ENCODE measurements around the gene OPHN1.

Gene OPHN1

DNA sequence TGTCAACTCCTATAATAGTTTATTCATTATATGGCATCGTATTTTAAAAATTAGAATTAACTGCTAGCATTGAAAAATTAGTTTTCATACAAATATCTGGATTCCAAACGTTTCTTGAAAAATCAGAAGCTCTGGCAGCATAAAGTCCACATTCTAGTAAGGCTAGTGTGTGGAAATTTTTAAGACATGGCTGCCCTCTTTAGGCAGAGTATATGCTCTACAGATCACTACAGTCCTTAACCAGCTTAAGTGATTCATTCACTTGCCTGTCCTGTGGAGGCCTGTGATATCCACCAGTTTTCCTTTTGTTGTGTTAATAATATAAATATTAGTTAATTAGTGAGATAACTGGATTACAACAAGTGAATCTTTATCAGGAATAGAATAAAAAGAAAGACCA is 287.2 kb downstream of the OPHN1 start:
- H2BK15ac ChIP-seq (replicated peaks; ENCODE audit: low read depth), result no peak overlapping the region

GRCh38 chrX:68139791-68140190 is 293.5 kb downstream of the OPHN1 start:
- no CpG with 5 or more reads among the region's 2 CpGs for WGBS (ENCODE audit: extremely low coverage, insufficient coverage, low lambda C conversion rate)
- no peak overlapping the region for H3K23ac ChIP-seq (ENCODE audit: low read length)
- no peak overlapping the region for H3K4me2 ChIP-seq (ENCODE audit: low read length)
- no peak overlapping the region for H3K4ac ChIP-seq (ENCODE audit: low read depth, low read length)
- no peak overlapping the region for H4K5ac ChIP-seq (ENCODE audit: low read length)
- H3K4me3 ChIP-seq (ENCODE audit: low read length), result no peak overlapping the region
- H2BK5ac ChIP-seq (ENCODE audit: low read length), result no peak overlapping the region
- no peak overlapping the region for H4K8ac ChIP-seq (ENCODE audit: low read depth, low read length)
- H3K27me3 ChIP-seq (ENCODE audit: insufficient read depth, low read length, poor library complexity), result no peaks in the 10 kb centered on the region
- no peaks in the 10 kb centered on the region for H3K36me3 ChIP-seq (ENCODE audit: control insufficient read depth, insufficient read depth, low read length)
- H2BK15ac ChIP-seq (replicated peaks; ENCODE audit: low read depth), result no peak overlapping the region
- no peak overlapping the region for H3K27ac ChIP-seq (ENCODE audit: low read depth, low read length)
- H3K9ac ChIP-seq (ENCODE audit: low read length), result no peak overlapping the region
- no peaks in the 10 kb centered on the region for H3K79me1 ChIP-seq (ENCODE audit: low read length)
- H3K18ac ChIP-seq (ENCODE audit: low read length), result no peak overlapping the region
- no peak overlapping the region for H3K56ac ChIP-seq (ENCODE audit: low read length)
- no peak overlapping the region for H2BK120ac ChIP-seq (ENCODE audit: low read depth, low read length)
- no peak for DNase-seq
- H2AK5ac ChIP-seq (ENCODE audit: low read length), result no peak overlapping the region
- no peaks in the 10 kb centered on the region for H3K79me2 ChIP-seq (ENCODE audit: control insufficient read depth, insufficient read depth, low read length)
- H3K4me1 ChIP-seq (ENCODE audit: control insufficient read depth, low read depth, low read length), result no peaks in the 10 kb centered on the region

More for the DNA sequence above, 287.2 kb downstream of the OPHN1 start:
- no peak overlapping the region for H4K5ac ChIP-seq (ENCODE audit: low read length)
- DNase-seq, result peak; percentile 42
- no CpG with 5 or more reads among the region's 2 CpGs for WGBS (ENCODE audit: extremely low coverage, insufficient coverage, low lambda C conversion rate)
- no peaks in the 10 kb centered on the region for H3K27me3 ChIP-seq (ENCODE audit: insufficient read depth, low read length, poor library complexity)
- H3K79me1 ChIP-seq (ENCODE audit: low read length), result no peaks in the 10 kb centered on the region
- no peak overlapping the region for H4K8ac ChIP-seq (ENCODE audit: low read depth, low read length)
- no peak overlapping the region for H2BK5ac ChIP-seq (ENCODE audit: low read length)
- no peaks in the 10 kb centered on the region for H3K4me1 ChIP-seq (ENCODE audit: control insufficient read depth, low read depth, low read length)
- no peak overlapping the region for H3K4me2 ChIP-seq (ENCODE audit: low read length)
- no peak overlapping the region for H3K27ac ChIP-seq (ENCODE audit: low read depth, low read length)
- H3K4ac ChIP-seq (ENCODE audit: low read depth, low read length), result no peak overlapping the region
- no peaks in the 10 kb centered on the region for H3K79me2 ChIP-seq (ENCODE audit: control insufficient read depth, insufficient read depth, low read length)
- H2AK5ac ChIP-seq (ENCODE audit: low read length), result no peak overlapping the region
- H3K9ac ChIP-seq (ENCODE audit: low read length), result no peak overlapping the region
- H3K36me3 ChIP-seq (ENCODE audit: control insufficient read depth, insufficient read depth, low read length), result no peaks in the 10 kb centered on the region
- H3K4me3 ChIP-seq (ENCODE audit: low read length), result no peak overlapping the region
- no peak overlapping the region for H3K23ac ChIP-seq (ENCODE audit: low read length)
- H3K18ac ChIP-seq (ENCODE audit: low read length), result no peak overlapping the region
- no peak overlapping the region for H2BK120ac ChIP-seq (ENCODE audit: low read depth, low read length)
- H3K56ac ChIP-seq (ENCODE audit: low read length), result no peak overlapping the region

DNA sequence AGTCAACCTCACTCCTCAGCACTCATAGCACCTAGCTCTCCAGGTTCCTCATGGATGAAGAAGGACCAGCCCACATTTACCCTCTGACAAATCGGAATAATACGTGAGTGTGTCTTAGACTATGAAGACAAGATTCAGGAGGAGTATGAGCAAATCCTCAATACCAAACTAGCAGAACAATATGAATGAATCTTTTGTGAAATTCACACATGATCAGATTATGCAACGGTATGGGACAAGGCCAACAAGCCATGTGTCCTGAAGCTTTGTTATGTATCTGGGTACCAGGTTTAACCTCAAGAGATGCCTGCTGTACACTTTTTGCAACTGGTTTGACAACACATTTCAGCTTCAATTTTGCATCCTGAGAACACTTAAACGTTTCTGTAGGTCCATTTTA is 300.1 kb downstream of the OPHN1 start:
- Histone ChIP-seq H3K27ac (ENCODE audit: low read depth, low read length) (no peak overlapping the region), H3K79me2 (ENCODE audit: control insufficient read depth, insufficient read depth, low read length) (no peaks in the 10 kb centered on the region), H3K23ac (ENCODE audit: low read length) (no peak overlapping the region), H3K4me2 (ENCODE audit: low read length) (no peak overlapping the region), H3K4ac (ENCODE audit: low read depth, low read length) (no peak overlapping the region), H2AK5ac (ENCODE audit: low read length) (no peak overlapping the region), H3K4me3 (ENCODE audit: low read length) (no peak overlapping the region), H4K8ac (ENCODE audit: low read depth, low read length) (no peak overlapping the region), H2BK15ac (replicated peaks; ENCODE audit: low read depth) (no peak overlapping the region), H3K36me3 (ENCODE audit: control insufficient read depth, insufficient read depth, low read length) (no peaks in the 10 kb centered on the region), H2BK5ac (ENCODE audit: low read length) (no peak overlapping the region), H3K4me1 (ENCODE audit: control insufficient read depth, low read depth, low read length) (no peaks in the 10 kb centered on the region), H4K5ac (ENCODE audit: low read length) (no peak overlapping the region), H2BK120ac (ENCODE audit: low read depth, low read length) (no peak overlapping the region), H3K79me1 (ENCODE audit: low read length) (no peaks in the 10 kb centered on the region), H3K9ac (ENCODE audit: low read length) (no peak overlapping the region), H3K56ac (ENCODE audit: low read length) (no peak overlapping the region), H3K18ac (ENCODE audit: low read length) (no peak overlapping the region), H3K27me3 (ENCODE audit: insufficient read depth, low read length, poor library complexity) (no peaks in the 10 kb centered on the region)
- DNase-seq, result no peak
- WGBS (ENCODE audit: extremely low coverage, insufficient coverage, low lambda C conversion rate), result no CpG with 5 or more reads among the region's 4 CpGs

GRCh38 chrX:68132749-68133148 is 300.5 kb downstream of the OPHN1 start:
- no peak overlapping the region for H2AK5ac ChIP-seq (ENCODE audit: low read length)
- no peak overlapping the region for H3K9ac ChIP-seq (ENCODE audit: low read length)
- no peaks in the 10 kb centered on the region for H3K4me1 ChIP-seq (ENCODE audit: control insufficient read depth, low read depth, low read length)
- H2BK120ac ChIP-seq (ENCODE audit: low read depth, low read length), result no peak overlapping the region
- no peak overlapping the region for H3K56ac ChIP-seq (ENCODE audit: low read length)
- no peak overlapping the region for H3K4me2 ChIP-seq (ENCODE audit: low read length)
- H3K4me3 ChIP-seq (ENCODE audit: low read length), result no peak overlapping the region
- H2BK15ac ChIP-seq (replicated peaks; ENCODE audit: low read depth), result no peak overlapping the region
- H3K27ac ChIP-seq (ENCODE audit: low read depth, low read length), result no peak overlapping the region
- H3K79me2 ChIP-seq (ENCODE audit: control insufficient read depth, insufficient read depth, low read length), result no peaks in the 10 kb centered on the region
- WGBS (ENCODE audit: extremely low coverage, insufficient coverage, low lambda C conversion rate), result no CpG with 5 or more reads among the region's 29 CpGs
- no peaks in the 10 kb centered on the region for H3K36me3 ChIP-seq (ENCODE audit: control insufficient read depth, insufficient read depth, low read length)
- H3K18ac ChIP-seq (ENCODE audit: low read length), result no peak overlapping the region
- no peaks in the 10 kb centered on the region for H3K79me1 ChIP-seq (ENCODE audit: low read length)
- no peak overlapping the region for H4K8ac ChIP-seq (ENCODE audit: low read depth, low read length)
- no peak overlapping the region for H3K23ac ChIP-seq (ENCODE audit: low read length)
- DNase-seq, result no peak
- no peaks in the 10 kb centered on the region for H3K27me3 ChIP-seq (ENCODE audit: insufficient read depth, low read length, poor library complexity)
- no peak overlapping the region for H4K5ac ChIP-seq (ENCODE audit: low read length)
- H3K4ac ChIP-seq (ENCODE audit: low read depth, low read length), result no peak overlapping the region
- no peak overlapping the region for H2BK5ac ChIP-seq (ENCODE audit: low read length)

- no peak for DNase-seq
- Histone ChIP-seq H3K9ac (ENCODE audit: low read length) (no peak overlapping the region), H3K4me2 (ENCODE audit: low read length) (no peak overlapping the region), H3K56ac (ENCODE audit: low read length) (no peak overlapping the region), H3K79me1 (ENCODE audit: low read length) (no peaks in the 10 kb centered on the region), H3K23ac (ENCODE audit: low read length) (no peak overlapping the region), H3K4me1 (ENCODE audit: control insufficient read depth, low read depth, low read length) (no peaks in the 10 kb centered on the region), H3K79me2 (ENCODE audit: control insufficient read depth, insufficient read depth, low read length) (no peaks in the 10 kb centered on the region), H3K4me3 (ENCODE audit: low read length) (no peak overlapping the region), H4K5ac (ENCODE audit: low read length) (no peak overlapping the region), H2BK5ac (ENCODE audit: low read length) (no peak overlapping the region), H2BK15ac (replicated peaks; ENCODE audit: low read depth) (no peak overlapping the region), H3K18ac (ENCODE audit: low read length) (no peak overlapping the region), H2AK5ac (ENCODE audit: low read length) (no peak overlapping the region), H3K27ac (ENCODE audit: low read depth, low read length) (no peak overlapping the region), H3K36me3 (ENCODE audit: control insufficient read depth, insufficient read depth, low read length) (no peaks in the 10 kb centered on the region), H2BK120ac (ENCODE audit: low read depth, low read length) (no peak overlapping the region), H3K27me3 (ENCODE audit: insufficient read depth, low read length, poor library complexity) (no peaks in the 10 kb centered on the region), H3K4ac (ENCODE audit: low read depth, low read length) (no peak overlapping the region), H4K8ac (ENCODE audit: low read depth, low read length) (no peak overlapping the region)
- WGBS (ENCODE audit: extremely low coverage, insufficient coverage, low lambda C conversion rate), result no CpG with 5 or more reads among the region's 2 CpGs
Measured at GRCh38 chrX:68121835-68122234, 311.5 kb downstream of the OPHN1 start.

DNA sequence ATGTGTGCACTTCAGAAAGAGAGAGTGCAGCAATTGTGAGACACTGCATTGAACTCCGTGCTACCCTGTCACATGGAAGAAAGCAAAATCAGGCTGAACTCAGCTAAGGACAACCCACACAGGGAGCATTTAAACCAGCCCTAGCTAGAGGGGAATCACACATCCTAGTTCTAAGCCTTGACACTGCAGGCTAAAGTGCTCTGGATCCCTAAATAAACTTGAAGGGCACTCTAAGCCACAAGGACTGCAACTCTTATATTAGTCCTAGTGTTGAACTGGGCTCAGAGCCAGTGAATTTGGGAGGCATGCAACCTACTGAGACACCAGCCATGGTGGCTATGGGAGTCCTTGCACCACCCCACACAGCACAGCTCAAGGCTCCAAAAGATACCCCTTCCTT is 311.9 kb downstream of the OPHN1 start:
- Histone ChIP-seq H3K9ac (ENCODE audit: low read length) (no peak overlapping the region), H3K4me2 (ENCODE audit: low read length) (no peak overlapping the region), H3K18ac (ENCODE audit: low read length) (no peak overlapping the region), H3K27ac (ENCODE audit: low read depth, low read length) (no peak overlapping the region), H3K4ac (ENCODE audit: low read depth, low read length) (no peak overlapping the region), H3K4me1 (ENCODE audit: control insufficient read depth, low read depth, low read length) (no peaks in the 10 kb centered on the region), H2BK5ac (ENCODE audit: low read length) (no peak overlapping the region), H4K5ac (ENCODE audit: low read length) (no peak overlapping the region), H3K79me2 (ENCODE audit: control insufficient read depth, insufficient read depth, low read length) (no peaks in the 10 kb centered on the region), H2BK120ac (ENCODE audit: low read depth, low read length) (no peak overlapping the region), H3K56ac (ENCODE audit: low read length) (no peak overlapping the region), H3K27me3 (ENCODE audit: insufficient read depth, low read length, poor library complexity) (no peaks in the 10 kb centered on the region), H2BK15ac (replicated peaks; ENCODE audit: low read depth) (no peak overlapping the region), H3K79me1 (ENCODE audit: low read length) (no peaks in the 10 kb centered on the region), H3K23ac (ENCODE audit: low read length) (no peak overlapping the region), H3K4me3 (ENCODE audit: low read length) (no peak overlapping the region), H4K8ac (ENCODE audit: low read depth, low read length) (no peak overlapping the region), H2AK5ac (ENCODE audit: low read length) (no peak overlapping the region), H3K36me3 (ENCODE audit: control insufficient read depth, insufficient read depth, low read length) (no peaks in the 10 kb centered on the region)
- no CpG with 5 or more reads among the region's 1 CpG for WGBS (ENCODE audit: extremely low coverage, insufficient coverage, low lambda C conversion rate)
- no peak for DNase-seq

All from mesendoderm (in vitro differentiated cells).